Kidney epithelial cell (primary cell): ENCODE results near the gene ARMH4. TPM values are rescaled to one million over a fixed set of nuclear protein-coding genes. Genes with fewer than 3 reads are reported as not detected.

Experiments
- DNase-seq: peaks from one replicate; pipeline ENCODE4 v3.0.0-alpha.2; 2010; ENCODE audit warnings: low read depth
- H3K27me3 ChIP-seq: 2 replicates; pipeline ENCODE4 v1.6.0; 2011; ENCODE audit warnings: low read length; ENCODE audit not compliant: control insufficient read depth, insufficient read depth
- H3K36me3 ChIP-seq: 2 replicates; pipeline ENCODE4 v1.5.1; 2011; ENCODE audit warnings: low read length; ENCODE audit not compliant: control insufficient read depth, insufficient read depth
- H3K4me3 ChIP-seq: 2 replicates; pipeline ENCODE4 v1.5.1; 2011; ENCODE audit warnings: low read depth, mild to moderate bottlenecking, control low read depth, low read length
- total RNA-seq: library from RNA; depleted of rRNA; stranded (reverse); fragments of >200 nt; gene quantifications from 2 replicates; pipeline ENCODE4 v1.2.3, GENCODE V29; 2015
- TF ChIP-seq, protein P1 (sequence below): IDR thresholded peaks from 2 replicates; pipeline ENCODE4 v1.5.1; 2011; ENCODE audit warnings: mild to moderate bottlenecking, moderate library complexity, low read length, control low read depth, inconsistent platforms; ENCODE audit not compliant: insufficient read depth, poor library complexity, severe bottlenecking

The ARMH4 gene
- total RNA-seq, 1 donor from 2014 or later: 4.1 TPM

DNA sequence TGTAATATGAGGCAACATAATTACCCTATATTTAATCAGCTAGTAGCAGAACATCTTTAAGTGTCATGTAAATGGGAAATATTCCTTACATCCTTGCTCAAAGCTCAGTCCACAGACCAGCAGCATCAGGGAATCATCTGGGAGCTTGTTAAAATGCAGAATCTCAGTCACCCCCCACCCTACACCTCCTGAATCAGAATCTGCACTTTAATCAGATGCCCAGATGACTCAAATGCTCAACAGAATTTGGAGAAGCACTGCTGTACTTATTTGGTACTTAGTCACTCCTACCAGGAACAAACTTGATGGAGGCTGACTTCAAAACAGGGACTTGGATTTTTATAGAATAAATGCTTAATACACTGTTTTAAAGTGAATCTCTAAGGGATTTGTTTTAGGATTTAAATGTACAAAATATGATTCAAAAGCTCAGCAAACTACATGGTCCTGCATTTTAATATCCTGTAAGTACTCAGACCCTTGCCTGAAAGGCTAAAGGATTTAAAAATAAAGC is 96.5 kb downstream of the ARMH4 start:
- no peak overlapping the region for H3K4me3 ChIP-seq
- no peaks in the 10 kb centered on the region for H3K36me3 ChIP-seq
- TF ChIP-seq, protein P1, sequence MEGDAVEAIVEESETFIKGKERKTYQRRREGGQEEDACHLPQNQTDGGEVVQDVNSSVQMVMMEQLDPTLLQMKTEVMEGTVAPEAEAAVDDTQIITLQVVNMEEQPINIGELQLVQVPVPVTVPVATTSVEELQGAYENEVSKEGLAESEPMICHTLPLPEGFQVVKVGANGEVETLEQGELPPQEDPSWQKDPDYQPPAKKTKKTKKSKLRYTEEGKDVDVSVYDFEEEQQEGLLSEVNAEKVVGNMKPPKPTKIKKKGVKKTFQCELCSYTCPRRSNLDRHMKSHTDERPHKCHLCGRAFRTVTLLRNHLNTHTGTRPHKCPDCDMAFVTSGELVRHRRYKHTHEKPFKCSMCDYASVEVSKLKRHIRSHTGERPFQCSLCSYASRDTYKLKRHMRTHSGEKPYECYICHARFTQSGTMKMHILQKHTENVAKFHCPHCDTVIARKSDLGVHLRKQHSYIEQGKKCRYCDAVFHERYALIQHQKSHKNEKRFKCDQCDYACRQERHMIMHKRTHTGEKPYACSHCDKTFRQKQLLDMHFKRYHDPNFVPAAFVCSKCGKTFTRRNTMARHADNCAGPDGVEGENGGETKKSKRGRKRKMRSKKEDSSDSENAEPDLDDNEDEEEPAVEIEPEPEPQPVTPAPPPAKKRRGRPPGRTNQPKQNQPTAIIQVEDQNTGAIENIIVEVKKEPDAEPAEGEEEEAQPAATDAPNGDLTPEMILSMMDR: no peak
- no peaks in the 10 kb centered on the region for H3K27me3 ChIP-seq
- DNase-seq: no peak

DNA sequence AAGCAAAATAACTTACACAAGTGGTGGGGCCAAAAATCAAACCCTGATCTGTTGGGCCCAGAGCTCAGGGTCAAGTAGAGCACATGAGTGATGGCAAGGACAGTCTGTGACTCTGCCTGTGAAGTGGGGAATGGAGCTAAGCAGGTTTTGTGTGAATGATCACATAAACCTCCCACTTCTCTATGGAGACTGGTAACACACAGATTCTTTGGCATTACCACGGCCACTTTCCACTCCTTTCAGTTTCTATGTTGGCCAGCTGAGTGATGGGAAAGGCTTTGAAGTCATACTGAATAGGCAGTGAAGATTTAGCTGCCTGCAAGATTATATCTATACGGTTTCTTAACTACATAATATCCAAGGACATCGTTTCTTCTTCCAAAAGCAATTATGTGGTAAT is 97.9 kb downstream of the ARMH4 start:
- TF ChIP-seq, protein P1: no peak
- no peak for DNase-seq
- H3K27me3 ChIP-seq: no peaks in the 10 kb centered on the region

DNA sequence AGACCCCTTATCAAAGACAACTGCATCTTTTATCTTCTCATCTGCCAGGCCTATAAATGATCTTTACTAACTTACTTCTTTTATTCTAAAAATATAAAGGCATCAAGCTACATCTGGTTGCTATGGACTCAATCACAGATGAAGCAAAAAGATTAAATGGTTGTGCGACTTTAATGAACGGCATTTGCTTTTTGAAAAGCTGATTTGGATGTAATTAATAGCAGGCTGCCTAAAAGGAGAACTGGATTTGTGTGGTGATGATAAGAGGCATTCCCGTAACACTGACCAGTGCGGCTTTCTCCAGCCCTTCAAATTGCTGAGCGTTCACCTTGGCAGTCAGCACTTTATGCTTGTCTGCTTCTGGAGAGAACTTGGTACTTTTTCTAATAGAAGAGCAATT is 103.8 kb downstream of the ARMH4 start:
- TF ChIP-seq, protein P1: no peak
- no peaks in the 10 kb centered on the region for H3K27me3 ChIP-seq

More for the DNA sequence above, 97.9 kb downstream of the ARMH4 start:
- no peaks in the 10 kb centered on the region for H3K36me3 ChIP-seq
- no peak overlapping the region for H3K4me3 ChIP-seq

DNA sequence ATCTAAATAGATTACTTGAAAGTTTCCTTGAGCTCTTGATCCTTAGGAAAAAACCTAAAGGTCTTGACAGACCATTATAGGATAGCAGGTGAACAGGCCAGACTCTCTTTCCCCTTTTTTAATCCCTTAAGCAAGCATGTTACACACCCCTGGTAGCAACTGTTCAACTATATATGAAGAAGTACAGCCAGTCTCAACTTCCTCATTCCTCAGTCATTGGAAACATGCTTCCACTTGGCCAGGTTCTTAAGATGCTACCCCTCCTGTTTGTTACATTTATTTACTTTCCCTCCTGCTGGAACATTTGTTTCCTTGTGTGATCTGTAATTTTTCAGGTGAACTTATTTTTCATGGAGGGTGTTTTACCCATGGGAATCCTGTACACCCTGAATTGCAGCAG is 124.1 kb downstream of the ARMH4 start:
- TF ChIP-seq, protein P1: no peak
- Histone ChIP-seq H3K4me3 (no peak overlapping the region), H3K27me3 (no peaks in the 10 kb centered on the region), H3K36me3 (no peaks in the 10 kb centered on the region)
- no peak for DNase-seq

More for the DNA sequence above, 103.8 kb downstream of the ARMH4 start:
- no peak for DNase-seq
- no peak overlapping the region for H3K4me3 ChIP-seq
- no peaks in the 10 kb centered on the region for H3K36me3 ChIP-seq

DNA sequence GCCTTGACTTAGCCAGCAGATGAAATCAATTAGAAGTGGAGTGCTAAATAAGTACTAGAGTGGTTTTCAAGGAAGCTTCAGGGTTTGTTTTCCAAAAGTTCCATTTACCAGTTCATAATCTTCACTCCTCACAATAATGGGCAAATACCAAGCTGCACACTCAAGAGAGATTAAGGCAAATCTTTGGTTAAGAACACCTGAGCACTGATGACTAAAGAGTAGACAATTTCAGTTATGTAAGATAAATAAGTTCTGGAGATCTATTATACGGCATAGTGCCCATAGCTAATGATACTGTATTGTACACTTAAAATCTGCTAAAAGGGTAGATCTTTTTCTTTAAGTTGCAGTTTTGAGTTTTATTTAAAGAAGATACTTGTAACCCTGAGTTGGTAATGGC is 125.0 kb downstream of the ARMH4 start:
- no peak for DNase-seq
- Histone ChIP-seq H3K4me3 (no peak overlapping the region), H3K36me3 (no peaks in the 10 kb centered on the region), H3K27me3 (no peaks in the 10 kb centered on the region)
- TF ChIP-seq, protein P1: no peak

DNA sequence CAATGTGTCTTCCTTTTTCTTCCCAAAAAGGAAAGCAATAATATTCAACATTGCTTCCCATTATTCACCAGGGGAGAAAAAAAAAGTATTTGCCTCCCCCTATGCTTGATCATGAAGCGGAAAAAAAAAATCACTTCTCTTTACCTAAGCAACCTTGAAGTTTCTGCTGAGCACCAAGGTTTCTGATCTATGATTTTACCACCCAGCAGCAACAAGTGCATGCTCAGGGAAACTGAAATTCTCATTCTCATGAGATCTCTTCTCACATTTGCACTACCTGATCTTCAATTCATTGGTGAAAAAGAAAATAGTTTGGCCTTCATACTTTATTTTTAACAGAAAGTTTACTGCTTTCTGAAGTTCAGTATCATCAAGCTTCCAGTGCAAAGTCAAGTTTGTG is 125.8 kb downstream of the ARMH4 start:
- Histone ChIP-seq H3K4me3 (no peak overlapping the region), H3K27me3 (no peaks in the 10 kb centered on the region), H3K36me3 (no peaks in the 10 kb centered on the region)
- TF ChIP-seq, protein P1: no peak
- DNase-seq: no peak
